ENCODE data around the gene EXOC2.
"Not testable (repeated sequence)": the region's sequence is repeated elsewhere in the genome, so short reads cannot be mapped to it uniquely, and the experiment has no call there.

The EXOC2 gene

GRCh38 chr6:678520-678919, 14.4 kb downstream of the EXOC2 start:
- peaks cover 50% of the 10 kb centered on the region for H3K4me1 ChIP-seq (ENCODE audit: insufficient read depth, low read length)
- no peaks in the 10 kb centered on the region for H3K36me3 ChIP-seq (ENCODE audit: insufficient read depth, low read length)
- no peaks in the 10 kb centered on the region for H3K9me3 ChIP-seq (ENCODE audit: control insufficient read depth, insufficient read depth, low read length)
- H3K9ac ChIP-seq (ENCODE audit: low read depth, low read length) = no peak overlapping the region

GRCh38 chr6:677919-678318, 15.0 kb downstream of the EXOC2 start:
- Histone ChIP-seq H3K9me3 (ENCODE audit: control insufficient read depth, insufficient read depth, low read length) (no peaks in the 10 kb centered on the region), H3K9ac (ENCODE audit: low read depth, low read length) (no peak overlapping the region), H3K36me3 (ENCODE audit: insufficient read depth, low read length) (no peaks in the 10 kb centered on the region), H3K4me1 (ENCODE audit: insufficient read depth, low read length) (peaks cover 47% of the 10 kb centered on the region)

GRCh38 chr6:674956-675355, 18.0 kb downstream of the EXOC2 start:
- H3K9me3 ChIP-seq (ENCODE audit: control insufficient read depth, insufficient read depth, low read length) = 0 out of 2 replicates have a peak, but pooled peaks cover 3% of the 10 kb centered on the region
- H3K4me1 ChIP-seq (ENCODE audit: insufficient read depth, low read length) = peaks cover 21% of the 10 kb centered on the region
- peaks cover 3% of the 10 kb centered on the region; the same call in 1 of the 2 replicates for H3K36me3 ChIP-seq (ENCODE audit: insufficient read depth, low read length)
- no peak overlapping the region for H3K9ac ChIP-seq (ENCODE audit: low read depth, low read length)

- no peak overlapping the region for H3K9ac ChIP-seq (ENCODE audit: low read depth, low read length)
- H3K9me3 ChIP-seq (ENCODE audit: control insufficient read depth, insufficient read depth, low read length) = 0 out of 2 replicates have a peak, but pooled peaks cover 3% of the 10 kb centered on the region
- peaks cover 16% of the 10 kb centered on the region for H3K4me1 ChIP-seq (ENCODE audit: insufficient read depth, low read length)
- H3K36me3 ChIP-seq (ENCODE audit: insufficient read depth, low read length) = peaks cover 3% of the 10 kb centered on the region; the same call in 1 of the 2 replicates
Measured at GRCh38 chr6:674406-674805, 18.5 kb downstream of the EXOC2 start.

GRCh38 chr6:667253-667927, 25.5 kb downstream of the EXOC2 start:
- Histone ChIP-seq H3K9me3 (ENCODE audit: control insufficient read depth, insufficient read depth, low read length) (peaks cover 7% of the 10 kb centered on the region; the same call in 1 of the 2 replicates), H3K36me3 (ENCODE audit: insufficient read depth, low read length) (peaks cover 1% of the 10 kb centered on the region; the same call in 1 of the 2 replicates), H3K4me1 (ENCODE audit: insufficient read depth, low read length) (no peaks in the 10 kb centered on the region), H3K9ac (ENCODE audit: low read depth, low read length) (no peak overlapping the region)

- peaks cover 5% of the 10 kb centered on the region for H3K4me1 ChIP-seq (ENCODE audit: insufficient read depth, low read length)
- H3K36me3 ChIP-seq (ENCODE audit: insufficient read depth, low read length) = no peaks in the 10 kb centered on the region
- H3K9ac ChIP-seq (ENCODE audit: low read depth, low read length) = no peak overlapping the region
- peaks cover 4% of the 10 kb centered on the region; the same call in 1 of the 2 replicates for H3K9me3 ChIP-seq (ENCODE audit: control insufficient read depth, insufficient read depth, low read length)
Measured at GRCh38 chr6:665403-666267, 27.3 kb downstream of the EXOC2 start.

- not testable (repeated sequence) for H3K9me3 ChIP-seq (ENCODE audit: control insufficient read depth, insufficient read depth, low read length); H3K9ac ChIP-seq (ENCODE audit: low read depth, low read length); H3K36me3 ChIP-seq (ENCODE audit: insufficient read depth, low read length)
- peaks cover 21% of the 10 kb centered on the region for H3K4me1 ChIP-seq (ENCODE audit: insufficient read depth, low read length)
Measured at GRCh38 chr6:663788-664187, 29.2 kb downstream of the EXOC2 start.

- peak overlapping the region; percentile 33 for H3K9ac ChIP-seq (ENCODE audit: low read depth, low read length)
- H3K36me3 ChIP-seq (ENCODE audit: insufficient read depth, low read length) = no peaks in the 10 kb centered on the region
- H3K9me3 ChIP-seq (ENCODE audit: control insufficient read depth, insufficient read depth, low read length) = no peaks in the 10 kb centered on the region
- H3K4me1 ChIP-seq (ENCODE audit: insufficient read depth, low read length) = peaks cover 21% of the 10 kb centered on the region
Measured at GRCh38 chr6:659716-660581, 33.0 kb downstream of the EXOC2 start.

- H3K4me1 ChIP-seq (ENCODE audit: insufficient read depth, low read length) = peaks cover 21% of the 10 kb centered on the region
- H3K9ac ChIP-seq (ENCODE audit: low read depth, low read length) = no peak overlapping the region
- H3K36me3 ChIP-seq (ENCODE audit: insufficient read depth, low read length) = no peaks in the 10 kb centered on the region
- H3K9me3 ChIP-seq (ENCODE audit: control insufficient read depth, insufficient read depth, low read length) = no peaks in the 10 kb centered on the region
Measured at GRCh38 chr6:658244-658643, 34.7 kb downstream of the EXOC2 start.

GRCh38 chr6:657743-658142, 35.2 kb downstream of the EXOC2 start:
- H3K4me1 ChIP-seq (ENCODE audit: insufficient read depth, low read length) = peaks cover 21% of the 10 kb centered on the region
- H3K9ac ChIP-seq (ENCODE audit: low read depth, low read length) = no peak overlapping the region
- no peaks in the 10 kb centered on the region for H3K9me3 ChIP-seq (ENCODE audit: control insufficient read depth, insufficient read depth, low read length)
- no peaks in the 10 kb centered on the region for H3K36me3 ChIP-seq (ENCODE audit: insufficient read depth, low read length)

GRCh38 chr6:656460-657252, 36.3 kb downstream of the EXOC2 start, which contains the start of gene HUS1B:
HUS1B (minus strand) TSS chr6:657100; CDS start chr6:656944, 156 bp downstream.
- Histone ChIP-seq H3K36me3 (ENCODE audit: insufficient read depth, low read length) (no peaks in the 10 kb centered on the region), H3K4me1 (ENCODE audit: insufficient read depth, low read length) (peaks cover 21% of the 10 kb centered on the region), H3K9me3 (ENCODE audit: control insufficient read depth, insufficient read depth, low read length) (no peaks in the 10 kb centered on the region), H3K9ac (ENCODE audit: low read depth, low read length) (no peak within 1 kb of the TSS)

- Histone ChIP-seq H3K9me3 (ENCODE audit: control insufficient read depth, insufficient read depth, low read length) (no peaks in the 10 kb centered on the region), H3K4me1 (ENCODE audit: insufficient read depth, low read length) (peaks cover 7% of the 10 kb centered on the region), H3K36me3 (ENCODE audit: insufficient read depth, low read length) (no peaks in the 10 kb centered on the region)
Measured at GRCh38 chr6:654136-654535, 38.8 kb downstream of the EXOC2 start.

GRCh38 chr6:652865-653264, 40.1 kb downstream of the EXOC2 start:
- Histone ChIP-seq H3K9ac (ENCODE audit: low read depth, low read length) (no peak overlapping the region), H3K9me3 (ENCODE audit: control insufficient read depth, insufficient read depth, low read length) (no peaks in the 10 kb centered on the region), H3K36me3 (ENCODE audit: insufficient read depth, low read length) (no peaks in the 10 kb centered on the region), H3K4me1 (ENCODE audit: insufficient read depth, low read length) (peaks cover 3% of the 10 kb centered on the region)

More at GRCh38 chr6:654136-654535, 38.8 kb downstream of the EXOC2 start:
- H3K9ac ChIP-seq (ENCODE audit: low read depth, low read length) = no peak overlapping the region

All from ES-I3 (cell line).